Measurements from ENCODE around the gene STIMATE. TPM values are rescaled to one million over a fixed set of nuclear protein-coding genes. Genes with fewer than 3 reads are reported as not detected.

STIMATE gene
- total RNA-seq, 2 donors from 2014 or later = 20.3 to 23.7 TPM

DNA sequence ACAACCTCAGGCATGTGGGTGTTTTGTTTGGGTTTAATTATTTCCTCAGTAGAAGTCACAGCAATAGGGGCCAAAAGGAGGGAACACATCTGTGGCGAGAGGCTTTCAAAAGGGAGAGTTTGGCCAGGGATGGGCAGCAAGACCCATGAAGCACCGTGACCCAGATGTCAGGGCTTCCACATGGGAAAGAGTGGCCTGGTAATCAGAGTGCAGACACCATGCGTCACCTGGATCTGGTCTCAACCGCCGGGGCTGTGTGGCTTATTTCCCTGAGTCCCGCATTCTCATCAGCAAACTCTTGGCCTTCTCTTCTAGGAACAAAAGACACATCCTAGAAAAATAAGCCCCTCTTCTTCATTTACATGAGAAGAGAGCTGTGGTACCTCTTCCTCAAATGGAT lies 50.1 kb downstream of the STIMATE start:
- H3K36me3 ChIP-seq (ENCODE audit: control insufficient read depth, insufficient read depth, low read length) = peaks cover 13% of the 10 kb centered on the region
- H3K36me3 Mint-ChIP-seq (ENCODE audit: low read depth) = peaks cover 19% of the 10 kb centered on the region
- no peak overlapping the region for H3K4me3 Mint-ChIP-seq
- no peak overlapping the region for H3K4me3 ChIP-seq (ENCODE audit: low read length)
- no peak overlapping the region for H3K27ac Mint-ChIP-seq
- no peaks in the 10 kb centered on the region for H3K27me3 Mint-ChIP-seq (ENCODE audit: insufficient read depth)
- no peaks in the 10 kb centered on the region for H3K27me3 ChIP-seq (ENCODE audit: control insufficient read depth, insufficient read depth, low read length, poor library complexity, severe bottlenecking)
- H3K4me1 ChIP-seq (ENCODE audit: control insufficient read depth, insufficient read depth, low read length) = no peaks in the 10 kb centered on the region
- no peak overlapping the region for H3K27ac ChIP-seq (ENCODE audit: low read depth, low read length)
- H3K9me3 ChIP-seq (ENCODE audit: control insufficient read depth, low read length) = no peaks in the 10 kb centered on the region
- no peaks in the 10 kb centered on the region for H3K4me1 Mint-ChIP-seq
- H3K9me3 Mint-ChIP-seq = no peaks in the 10 kb centered on the region
- no peak overlapping the region for H3K9ac ChIP-seq (ENCODE audit: extremely low read depth, low read length, poor library complexity, severe bottlenecking)
- DNase-seq = no peak
- TF ChIP-seq, protein P1, sequence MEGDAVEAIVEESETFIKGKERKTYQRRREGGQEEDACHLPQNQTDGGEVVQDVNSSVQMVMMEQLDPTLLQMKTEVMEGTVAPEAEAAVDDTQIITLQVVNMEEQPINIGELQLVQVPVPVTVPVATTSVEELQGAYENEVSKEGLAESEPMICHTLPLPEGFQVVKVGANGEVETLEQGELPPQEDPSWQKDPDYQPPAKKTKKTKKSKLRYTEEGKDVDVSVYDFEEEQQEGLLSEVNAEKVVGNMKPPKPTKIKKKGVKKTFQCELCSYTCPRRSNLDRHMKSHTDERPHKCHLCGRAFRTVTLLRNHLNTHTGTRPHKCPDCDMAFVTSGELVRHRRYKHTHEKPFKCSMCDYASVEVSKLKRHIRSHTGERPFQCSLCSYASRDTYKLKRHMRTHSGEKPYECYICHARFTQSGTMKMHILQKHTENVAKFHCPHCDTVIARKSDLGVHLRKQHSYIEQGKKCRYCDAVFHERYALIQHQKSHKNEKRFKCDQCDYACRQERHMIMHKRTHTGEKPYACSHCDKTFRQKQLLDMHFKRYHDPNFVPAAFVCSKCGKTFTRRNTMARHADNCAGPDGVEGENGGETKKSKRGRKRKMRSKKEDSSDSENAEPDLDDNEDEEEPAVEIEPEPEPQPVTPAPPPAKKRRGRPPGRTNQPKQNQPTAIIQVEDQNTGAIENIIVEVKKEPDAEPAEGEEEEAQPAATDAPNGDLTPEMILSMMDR (conservative IDR thresholded peaks at IDR 0.05) = no peak
- 92 to 100% methylated on average over 6 of the region's 6 CpGs for WGBS, 2 experiments (ENCODE audit: insufficient coverage in 1 of 2, insufficient read length in 1 of 2)

DNA sequence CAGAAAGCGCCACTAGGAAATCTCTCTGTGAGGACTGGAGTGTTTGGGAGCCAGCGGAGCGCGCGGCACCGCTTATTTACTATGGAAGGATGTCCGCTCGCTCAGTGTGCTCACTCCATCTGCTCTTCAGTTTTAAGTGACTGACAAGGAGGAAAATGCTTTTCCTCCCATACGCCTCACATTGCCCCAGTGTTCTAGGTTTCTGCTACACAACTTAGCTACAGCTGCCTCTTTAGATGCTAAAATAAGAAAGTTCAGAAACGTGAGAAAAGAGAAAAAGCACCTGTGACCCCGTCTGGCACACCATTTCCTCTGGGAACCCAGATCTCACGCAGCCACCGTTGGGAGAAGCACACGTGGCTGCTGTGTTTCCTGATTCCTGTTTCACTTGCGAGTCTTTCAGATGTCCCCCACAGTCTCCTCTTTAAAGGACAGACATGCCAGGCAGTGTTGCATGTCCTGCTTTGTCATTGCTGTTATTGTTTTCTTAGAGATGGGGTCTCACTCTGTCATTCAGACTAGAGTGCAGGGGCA lies 50.8 kb downstream of the STIMATE start:
- Mint-ChIP-seq H3K4me3 (no peak overlapping the region), H3K27ac (no peak overlapping the region)

DNA sequence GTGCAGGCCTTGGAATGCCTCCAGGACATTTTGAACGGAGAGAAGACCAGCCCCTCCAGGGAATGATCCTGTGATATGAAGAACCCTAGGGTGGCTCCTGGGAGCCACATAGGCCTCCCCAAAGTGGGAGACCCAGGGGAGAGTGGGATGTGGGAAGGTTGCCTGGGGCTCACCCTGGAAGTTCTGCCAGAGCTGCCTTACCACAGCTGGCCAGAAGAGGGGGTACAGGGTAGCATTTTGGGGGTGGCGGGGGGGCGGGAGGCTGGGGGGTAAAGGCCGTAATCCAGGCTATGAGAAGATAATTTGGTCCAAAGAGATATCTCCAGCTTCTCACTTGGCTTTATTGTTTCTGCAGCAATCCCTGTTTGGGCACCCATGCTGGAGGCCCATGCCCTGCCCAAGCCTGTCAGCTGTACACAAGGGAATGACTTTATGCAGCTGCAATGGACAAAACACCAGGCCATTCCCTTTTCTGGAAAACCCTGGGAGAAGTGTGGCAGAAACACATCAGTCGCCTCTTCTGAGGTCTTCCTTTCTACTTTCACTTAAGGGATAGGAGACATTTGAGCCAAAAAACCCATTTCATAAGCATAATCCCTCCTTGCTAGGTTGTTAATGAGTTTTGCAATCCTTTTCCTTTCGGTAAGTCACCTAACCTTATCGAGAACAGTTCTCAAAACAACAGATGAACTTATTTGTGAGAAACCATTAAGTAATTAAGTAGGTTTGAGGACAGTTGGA lies 51.5 kb downstream of the STIMATE start:
- Histone ChIP-seq H3K27me3 (ENCODE audit: control insufficient read depth, insufficient read depth, low read length, poor library complexity, severe bottlenecking) (no peaks in the 10 kb centered on the region), H3K9ac (ENCODE audit: extremely low read depth, low read length, poor library complexity, severe bottlenecking) (no peak overlapping the region), H3K9me3 (ENCODE audit: control insufficient read depth, low read length) (no peaks in the 10 kb centered on the region), H3K4me3 (ENCODE audit: low read length) (no peak overlapping the region), H3K27ac (ENCODE audit: low read depth, low read length) (no peak overlapping the region), H3K36me3 (ENCODE audit: control insufficient read depth, insufficient read depth, low read length) (peaks cover 5% of the 10 kb centered on the region), H3K4me1 (ENCODE audit: control insufficient read depth, insufficient read depth, low read length) (no peaks in the 10 kb centered on the region)
- Mint-ChIP-seq H3K4me3 (no peak overlapping the region), H3K9me3 (no peaks in the 10 kb centered on the region), H3K36me3 (ENCODE audit: low read depth) (peaks cover 17% of the 10 kb centered on the region), H3K27ac (no peak overlapping the region), H3K4me1 (no peaks in the 10 kb centered on the region), H3K27me3 (ENCODE audit: insufficient read depth) (no peaks in the 10 kb centered on the region)
- WGBS, 2 experiments (ENCODE audit: insufficient coverage in 1 of 2, insufficient read length in 1 of 2) = 92 to 93% methylated on average over 4 to 7 of the region's 7 CpGs
- DNase-seq = peak; percentile 61
- TF ChIP-seq, protein P1 (conservative IDR thresholded peaks at IDR 0.05) = peak; percentile 64

More for the DNA sequence above, 50.8 kb downstream of the STIMATE start:
- H3K27ac ChIP-seq (ENCODE audit: low read depth, low read length) = peak overlapping the region; percentile 32
- WGBS, 2 experiments (ENCODE audit: insufficient coverage in 1 of 2, insufficient read length in 1 of 2) = 89 to 92% methylated on average over 13 to 15 of the region's 15 CpGs
- H3K4me1 ChIP-seq (ENCODE audit: control insufficient read depth, insufficient read depth, low read length) = no peaks in the 10 kb centered on the region
- H3K9me3 ChIP-seq (ENCODE audit: control insufficient read depth, low read length) = no peaks in the 10 kb centered on the region
- no peak for DNase-seq
- H3K9ac ChIP-seq (ENCODE audit: extremely low read depth, low read length, poor library complexity, severe bottlenecking) = no peak overlapping the region
- Mint-ChIP-seq H3K9me3 (no peaks in the 10 kb centered on the region), H3K27me3 (ENCODE audit: insufficient read depth) (no peaks in the 10 kb centered on the region), H3K36me3 (ENCODE audit: low read depth) (peaks cover 17% of the 10 kb centered on the region), H3K4me1 (no peaks in the 10 kb centered on the region)
- peaks cover 5% of the 10 kb centered on the region for H3K36me3 ChIP-seq (ENCODE audit: control insufficient read depth, insufficient read depth, low read length)
- no peaks in the 10 kb centered on the region for H3K27me3 ChIP-seq (ENCODE audit: control insufficient read depth, insufficient read depth, low read length, poor library complexity, severe bottlenecking)
- TF ChIP-seq, protein P1 (conservative IDR thresholded peaks at IDR 0.05) = no peak
- no peak overlapping the region for H3K4me3 ChIP-seq (ENCODE audit: low read length)
